Measurements from ENCODE around the gene KRT4. TPM values are rescaled to one million over a fixed set of nuclear protein-coding genes. Genes with fewer than 3 reads are reported as not detected.

KRT4 gene
- total RNA-seq, 1 experiment from 2014 or later, result not detected

DNA sequence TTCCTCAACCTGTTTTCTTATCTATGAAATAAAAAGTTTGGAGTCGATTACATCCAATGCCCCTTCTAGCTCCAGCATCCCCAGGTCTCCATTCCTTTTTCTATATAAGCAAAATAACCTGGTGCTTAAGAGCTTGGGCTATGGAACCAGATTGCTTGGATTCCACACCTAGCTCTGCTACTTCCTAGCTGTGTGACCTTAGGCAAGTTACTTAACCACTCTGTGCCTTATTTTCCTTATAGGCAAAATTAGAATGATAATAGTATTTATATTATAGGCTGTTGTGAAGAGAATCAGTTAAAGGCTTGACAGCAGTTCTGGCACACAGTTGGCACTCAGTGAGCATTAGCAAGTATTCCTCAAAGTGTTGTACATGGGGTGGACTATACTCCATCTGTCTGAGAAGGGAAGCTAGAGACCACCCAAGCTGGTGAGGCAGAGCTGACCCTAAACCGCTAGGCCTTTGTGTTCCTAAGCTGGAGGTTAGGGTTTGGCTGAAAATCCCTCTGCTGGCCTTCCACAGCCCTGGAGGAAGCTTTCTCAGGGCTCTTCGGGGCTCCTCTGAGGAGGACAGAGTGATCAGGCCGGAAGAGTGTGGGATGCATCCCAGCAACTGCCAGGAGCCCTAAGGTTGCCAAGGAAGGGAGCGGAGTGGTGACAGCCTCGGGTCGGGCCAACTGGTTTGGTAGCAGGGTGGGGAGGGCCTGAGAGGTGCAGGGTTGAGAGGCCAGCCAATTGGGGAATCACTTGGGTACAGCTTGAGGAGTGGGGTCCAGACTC is 6.0 kb upstream of the KRT4 start:
- no peak overlapping the region for H2AFZ ChIP-seq (ENCODE audit: low read length)
- Mint-ChIP-seq H3K4me3 (no peak overlapping the region), H3K36me3 (ENCODE audit: insufficient read depth in 1 of 3, low read depth in 3 of 3) (no peaks in the 10 kb centered on the region; a peak in 1 of 7 replicates), H3K9me3 (no peaks in the 10 kb centered on the region), H3K27ac (peak overlapping the region in 1 of 3 experiments; percentile 70; a peak in 2 of 7 replicates), H3K27me3 (ENCODE audit: low read depth) (peaks cover 1% of the 10 kb centered on the region), H3K4me1 (peaks cover 3 to 7% of the 10 kb centered on the region in 2 experiments; a peak in 3 of 4 replicates)
- no peak overlapping the region for H2BK5ac ChIP-seq (ENCODE audit: insufficient read length, low read length)
- no peaks in the 10 kb centered on the region for H3K4me1 ChIP-seq (ENCODE audit: insufficient read depth, low read length)
- H3T11ph ChIP-seq (ENCODE audit: low read length), result no peak overlapping the region
- WGBS (ENCODE audit: extremely low coverage, insufficient read length, low lambda C conversion rate), result no CpG with 5 or more reads among the region's 7 CpGs
- no peak overlapping the region for H3K9ac ChIP-seq (ENCODE audit: extremely low read depth, insufficient read length, low read length)
- DNase-seq, result no peak
- no peak overlapping the region for H4K91ac ChIP-seq (ENCODE audit: insufficient read length, low read depth, low read length)
- H3K27me3 ChIP-seq (ENCODE audit: insufficient read depth, low read length), result no peaks in the 10 kb centered on the region
- no peak overlapping the region for H4K5ac ChIP-seq (ENCODE audit: insufficient read length, low read depth, low read length)
- H3K14ac ChIP-seq (ENCODE audit: insufficient read depth, low read length), result no peak overlapping the region
- H3K56ac ChIP-seq (ENCODE audit: insufficient read length, low read depth, low read length), result no peak overlapping the region
- H2BK12ac ChIP-seq (ENCODE audit: insufficient read length, low read depth, low read length), result no peak overlapping the region
- TF ChIP-seq CTCF (conservative IDR thresholded peaks at IDR 0.05), result no peak
- H4K20me1 ChIP-seq (ENCODE audit: control insufficient read depth, insufficient read depth, insufficient read length), result no peaks in the 10 kb centered on the region
- no peaks in the 10 kb centered on the region for H3K9me3 ChIP-seq (ENCODE audit: control insufficient read depth, low read depth, low read length)
- H2BK15ac ChIP-seq (ENCODE audit: low read depth, low read length), result no peak overlapping the region
- no peak overlapping the region for H3K27ac ChIP-seq (ENCODE audit: insufficient read length, low read depth, low read length)
- no peak overlapping the region for H2AK5ac ChIP-seq (ENCODE audit: insufficient read length, low read length)
- H3K79me1 ChIP-seq (ENCODE audit: insufficient read depth, low read depth, low read length, poor library complexity, severe bottlenecking), result no peaks in the 10 kb centered on the region
- no peak overlapping the region for H3K23ac ChIP-seq (ENCODE audit: insufficient read length, low read depth, low read length)
- H2BK120ac ChIP-seq (ENCODE audit: low read depth, low read length, poor library complexity, severe bottlenecking), result no peak overlapping the region
- H2BK20ac ChIP-seq (ENCODE audit: low read depth, low read length, poor library complexity, severe bottlenecking), result no peak overlapping the region
- no peak overlapping the region for H3K18ac ChIP-seq (ENCODE audit: insufficient read length, low read depth, low read length)
- H3K4ac ChIP-seq (ENCODE audit: low read depth, low read length), result no peak overlapping the region
- no peaks in the 10 kb centered on the region for H3K79me2 ChIP-seq (ENCODE audit: insufficient read depth, low read length)
- H4K8ac ChIP-seq (replicated peaks; ENCODE audit: insufficient read length, low read depth, low read length), result no peak overlapping the region
- no peak overlapping the region for H3K4me2 ChIP-seq (ENCODE audit: insufficient read depth, insufficient read length, low read length)
- H3K23me2 ChIP-seq (ENCODE audit: insufficient read length, low read depth, low read length, poor library complexity, severe bottlenecking), result no peaks in the 10 kb centered on the region

Measured in H9 (cell line).